Measurements from ENCODE around the gene DDX52. TPM values are rescaled to one million over a fixed set of nuclear protein-coding genes. Genes with fewer than 3 reads are reported as not detected.

DDX52 gene, protein sequence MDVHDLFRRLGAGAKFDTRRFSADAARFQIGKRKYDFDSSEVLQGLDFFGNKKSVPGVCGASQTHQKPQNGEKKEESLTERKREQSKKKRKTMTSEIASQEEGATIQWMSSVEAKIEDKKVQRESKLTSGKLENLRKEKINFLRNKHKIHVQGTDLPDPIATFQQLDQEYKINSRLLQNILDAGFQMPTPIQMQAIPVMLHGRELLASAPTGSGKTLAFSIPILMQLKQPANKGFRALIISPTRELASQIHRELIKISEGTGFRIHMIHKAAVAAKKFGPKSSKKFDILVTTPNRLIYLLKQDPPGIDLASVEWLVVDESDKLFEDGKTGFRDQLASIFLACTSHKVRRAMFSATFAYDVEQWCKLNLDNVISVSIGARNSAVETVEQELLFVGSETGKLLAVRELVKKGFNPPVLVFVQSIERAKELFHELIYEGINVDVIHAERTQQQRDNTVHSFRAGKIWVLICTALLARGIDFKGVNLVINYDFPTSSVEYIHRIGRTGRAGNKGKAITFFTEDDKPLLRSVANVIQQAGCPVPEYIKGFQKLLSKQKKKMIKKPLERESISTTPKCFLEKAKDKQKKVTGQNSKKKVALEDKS
- 25.3 to 32.4 TPM (median 27.6 TPM) in 5 replicates for total RNA-seq (2022; extraction: Qiagen RNA extraction)

GRCh38 chr17:37643118-37643766, at the start of gene DDX52:
TSS of gene DDX52 (minus strand) at chr17:37643446. CDS start at chr17:37643420, 26 bp downstream.

GRCh38 chr17:37609170-37610040, 33.8 kb downstream of the DDX52 start, which contains the start of gene SYNRG:
TSS of gene SYNRG (minus strand) at chr17:37609418. CDS start at chr17:37609355, 63 bp downstream.

Other genes starting within 250 kb of the DDX52 start
- 45.9 to 56.7 TPM (median 48.1 TPM) in 5 replicates for gene ACACA, start 236.6 kb downstream of the DDX52 start, total RNA-seq (2022; extraction: Qiagen RNA extraction)
- 11.8 to 14.9 TPM (median 12.7 TPM) in 5 replicates for gene TADA2A, start 236.6 kb downstream of the DDX52 start, total RNA-seq (2022; extraction: Qiagen RNA extraction)
- 44.9 to 53.6 TPM (median 50.1 TPM) in 5 replicates for gene DUSP14, start 153.6 kb downstream of the DDX52 start, total RNA-seq (2022; extraction: Qiagen RNA extraction)
- 11.5 to 16.5 TPM (median 13.3 TPM) in 5 replicates for gene SYNRG, start 34.0 kb downstream of the DDX52 start, total RNA-seq (2022; extraction: Qiagen RNA extraction)
- gene HNF1B, start 101.6 kb upstream of the DDX52 start, total RNA-seq (2022; extraction: Qiagen RNA extraction): 16.4 to 19.5 TPM (median 18.7 TPM) in 5 replicates